Measurements from ENCODE around the gene KIF1A. TPM values are rescaled to one million over a fixed set of nuclear protein-coding genes. Genes with fewer than 3 reads are reported as not detected.

Gene KIF1A
- total RNA-seq, 1 donor from 2014 or later = 0.24 TPM

DNA sequence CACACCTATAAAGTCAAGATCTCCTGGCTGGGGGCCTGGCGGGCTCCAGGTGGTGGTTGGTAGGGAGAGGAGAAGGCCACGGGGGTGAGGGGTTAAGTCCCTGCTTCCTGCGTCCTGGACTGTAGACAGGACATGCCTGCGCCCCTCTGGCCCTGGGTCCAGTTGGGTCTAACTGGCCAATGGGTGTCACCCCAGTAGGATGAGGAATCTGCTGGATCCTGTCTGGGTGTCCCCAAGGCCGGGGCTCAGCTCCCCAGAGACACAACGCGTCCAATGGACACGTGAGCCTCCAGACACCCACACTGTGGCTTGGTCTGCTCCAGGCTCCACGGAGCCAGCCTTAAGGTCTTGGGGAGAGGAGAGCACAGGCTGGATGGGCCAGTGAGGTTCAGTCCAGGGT, 108.7 kb downstream of the KIF1A start:
- no peak overlapping the region for H3K27ac ChIP-seq
- intact Hi-C loops (cut with DNase I) = no loop called here
- TF ChIP-seq, protein P1, sequence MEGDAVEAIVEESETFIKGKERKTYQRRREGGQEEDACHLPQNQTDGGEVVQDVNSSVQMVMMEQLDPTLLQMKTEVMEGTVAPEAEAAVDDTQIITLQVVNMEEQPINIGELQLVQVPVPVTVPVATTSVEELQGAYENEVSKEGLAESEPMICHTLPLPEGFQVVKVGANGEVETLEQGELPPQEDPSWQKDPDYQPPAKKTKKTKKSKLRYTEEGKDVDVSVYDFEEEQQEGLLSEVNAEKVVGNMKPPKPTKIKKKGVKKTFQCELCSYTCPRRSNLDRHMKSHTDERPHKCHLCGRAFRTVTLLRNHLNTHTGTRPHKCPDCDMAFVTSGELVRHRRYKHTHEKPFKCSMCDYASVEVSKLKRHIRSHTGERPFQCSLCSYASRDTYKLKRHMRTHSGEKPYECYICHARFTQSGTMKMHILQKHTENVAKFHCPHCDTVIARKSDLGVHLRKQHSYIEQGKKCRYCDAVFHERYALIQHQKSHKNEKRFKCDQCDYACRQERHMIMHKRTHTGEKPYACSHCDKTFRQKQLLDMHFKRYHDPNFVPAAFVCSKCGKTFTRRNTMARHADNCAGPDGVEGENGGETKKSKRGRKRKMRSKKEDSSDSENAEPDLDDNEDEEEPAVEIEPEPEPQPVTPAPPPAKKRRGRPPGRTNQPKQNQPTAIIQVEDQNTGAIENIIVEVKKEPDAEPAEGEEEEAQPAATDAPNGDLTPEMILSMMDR (IDR thresholded peaks at IDR 0.05) = no peak
- H3K36me3 ChIP-seq = no peaks in the 10 kb centered on the region
- ATAC-seq (no peak), DNase-seq (no peak)
- no peak overlapping the region for H3K4me3 ChIP-seq
- H3K4me1 ChIP-seq = no peaks in the 10 kb centered on the region
- peaks cover 9% of the 10 kb centered on the region for H3K27me3 ChIP-seq (ENCODE audit: low read depth)
- H3K9me3 ChIP-seq = no peaks in the 10 kb centered on the region

DNA sequence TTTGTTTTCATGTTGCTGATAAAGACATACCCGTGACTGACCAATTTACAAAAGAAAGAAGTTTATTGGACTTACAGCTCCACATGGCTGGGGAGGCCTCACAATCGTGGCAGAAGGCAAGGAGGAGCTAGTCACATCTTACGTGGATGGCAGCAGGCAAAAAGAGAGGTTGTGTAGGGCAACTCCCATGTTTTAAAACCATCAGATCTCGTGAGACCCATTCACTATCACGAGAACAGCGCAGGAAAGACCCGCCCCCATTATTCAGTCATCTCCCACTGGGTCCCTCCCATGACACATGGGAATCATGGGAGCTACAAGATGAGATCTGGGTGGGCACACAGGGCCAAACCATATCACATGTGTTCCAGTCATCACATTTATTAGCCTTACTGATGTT, 111.6 kb downstream of the KIF1A start:
- intact Hi-C loops (cut with DNase I) = no loop called here
- ATAC-seq (no peak), DNase-seq (no peak)
- Histone ChIP-seq H3K36me3 (no peaks in the 10 kb centered on the region), H3K27me3 (ENCODE audit: low read depth) (peaks cover 15% of the 10 kb centered on the region), H3K9me3 (no peaks in the 10 kb centered on the region), H3K27ac (no peak overlapping the region), H3K4me3 (no peak overlapping the region), H3K4me1 (no peaks in the 10 kb centered on the region)
- TF ChIP-seq, protein P1 (IDR thresholded peaks at IDR 0.05) = no peak

DNA sequence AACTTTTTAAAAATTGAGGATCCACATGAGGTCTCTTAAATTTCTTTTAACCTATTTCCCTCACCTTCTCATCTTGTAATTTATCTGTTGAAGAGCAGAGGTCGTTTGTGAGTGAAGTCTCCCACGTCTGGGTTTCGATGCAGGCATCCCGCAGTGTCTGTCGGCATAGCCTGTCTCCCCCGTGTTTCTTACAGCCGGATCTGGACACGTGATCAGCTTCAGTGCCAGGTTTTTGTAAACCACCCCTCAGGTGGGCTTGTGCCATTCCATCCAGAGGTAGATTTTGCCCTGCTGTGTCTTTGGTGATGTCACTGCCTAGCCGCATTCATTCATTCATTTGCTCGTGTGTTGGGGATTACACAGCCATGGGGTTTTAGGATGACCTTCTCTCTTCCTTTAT, 112.2 kb downstream of the KIF1A start:
- TF ChIP-seq, protein P1 (IDR thresholded peaks at IDR 0.05) = no peak
- Histone ChIP-seq H3K9me3 (no peaks in the 10 kb centered on the region), H3K27ac (no peak overlapping the region), H3K27me3 (ENCODE audit: low read depth) (peaks cover 20% of the 10 kb centered on the region), H3K4me1 (no peaks in the 10 kb centered on the region), H3K36me3 (no peaks in the 10 kb centered on the region), H3K4me3 (no peak overlapping the region)
- DNase-seq = no peak
- no peak for ATAC-seq
- intact Hi-C loops (cut with DNase I) = no loop called here

DNA sequence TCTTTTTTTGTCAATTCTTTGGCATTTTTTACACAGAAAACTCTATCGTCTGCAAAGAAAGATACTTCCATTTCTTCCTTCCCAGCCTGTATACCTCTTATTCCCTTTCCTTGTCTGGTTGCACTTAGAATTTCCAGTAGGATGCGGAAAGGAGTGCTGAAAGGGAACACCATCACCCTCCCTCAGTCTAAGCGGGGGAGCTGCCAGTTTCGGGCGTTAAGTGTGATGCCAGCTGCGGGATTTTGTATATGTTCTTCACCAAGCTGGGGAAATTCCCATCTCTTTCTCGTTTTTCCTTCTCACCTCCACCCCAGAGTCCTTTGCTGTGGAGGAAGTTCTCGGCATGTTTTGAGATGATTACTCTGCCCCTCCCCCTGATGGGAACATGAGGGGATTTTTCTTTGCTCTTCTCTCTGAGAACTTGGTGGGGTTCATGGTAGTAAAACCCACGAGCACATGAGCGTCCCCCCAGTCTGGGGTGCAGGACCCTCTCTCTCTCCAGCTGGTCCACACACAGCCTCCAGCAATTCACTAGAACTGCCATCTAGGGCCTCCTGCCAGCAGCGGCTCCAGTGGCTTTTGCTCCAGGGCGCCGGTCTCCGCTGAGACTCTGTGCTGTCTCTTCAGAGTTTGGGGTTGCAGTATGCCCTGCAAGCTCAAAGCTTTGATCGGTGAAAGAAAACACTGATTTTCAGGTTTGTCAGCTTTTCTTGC, 112.8 kb downstream of the KIF1A start:
- Histone ChIP-seq H3K4me3 (no peak overlapping the region), H3K9me3 (no peaks in the 10 kb centered on the region), H3K27ac (no peak overlapping the region), H3K4me1 (no peaks in the 10 kb centered on the region), H3K27me3 (ENCODE audit: low read depth) (peaks cover 22% of the 10 kb centered on the region), H3K36me3 (no peaks in the 10 kb centered on the region)
- no peak for ATAC-seq
- DNase-seq = no peak
- intact Hi-C loops (cut with DNase I) = no loop called here
- TF ChIP-seq, protein P1 (IDR thresholded peaks at IDR 0.05) = no peak

DNA sequence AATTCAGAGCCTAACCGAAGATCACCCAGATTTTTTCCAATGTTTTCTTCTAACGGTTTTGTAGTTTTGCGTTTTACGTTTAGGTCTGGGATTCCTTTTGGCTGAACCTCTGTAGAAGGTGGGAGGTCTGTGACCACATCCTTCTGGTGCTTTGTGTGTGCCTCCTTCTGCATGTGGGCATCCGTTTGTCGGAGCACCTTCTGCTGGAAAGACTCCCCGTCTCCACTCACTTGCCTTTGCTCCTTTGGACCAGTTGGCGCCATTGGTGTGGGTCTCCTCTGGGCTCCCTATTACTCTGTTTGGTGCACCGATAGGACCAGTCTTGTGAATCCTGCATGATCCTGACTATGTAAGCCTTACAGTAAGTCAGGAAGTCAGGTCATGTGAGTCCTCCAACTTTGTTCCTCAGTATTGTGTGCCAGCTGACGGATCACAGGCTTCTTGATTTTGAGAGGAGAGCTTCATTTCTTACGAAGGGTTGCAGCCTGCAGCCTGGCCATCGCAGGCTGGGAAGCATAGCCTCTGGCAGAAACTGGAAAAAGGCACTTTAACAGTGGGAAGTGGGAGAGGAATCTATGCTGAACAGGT, 114.7 kb downstream of the KIF1A start:
- Histone ChIP-seq H3K27me3 (ENCODE audit: low read depth) (peaks cover 30% of the 10 kb centered on the region), H3K4me1 (no peaks in the 10 kb centered on the region), H3K36me3 (no peaks in the 10 kb centered on the region), H3K4me3 (no peak overlapping the region), H3K27ac (no peak overlapping the region), H3K9me3 (no peaks in the 10 kb centered on the region)
- TF ChIP-seq, protein P1 (IDR thresholded peaks at IDR 0.05) = no peak
- DNase-seq (no peak), ATAC-seq (no peak)
- intact Hi-C loops (cut with DNase I) = no loop called here

Measured in lower lobe of right lung (tissue), 2 donors.